ENCODE results near the gene SLC30A3. TPM values are rescaled to one million over a fixed set of nuclear protein-coding genes. Genes with fewer than 3 reads are reported as not detected.
A peak's percentile ranks its signal among the peaks of the same experiment; 100 is the strongest.

Gene SLC30A3
- total and polyA plus RNA-seq, 7 experiments from 2014 or later: 0.29 to 0.56 TPM; not detected in 5

GRCh38 chr2:27291865-27292264 is 29.0 kb upstream of the SLC30A3 start:
- Histone ChIP-seq H3K27ac (ENCODE audit: low read depth, low read length) (no peak overlapping the region), H3K4me1 (ENCODE audit: control insufficient read depth in 2 of 2, insufficient read depth in 2 of 2, low read length in 2 of 2) (no peaks in the 10 kb centered on the region), H3K4me3 (ENCODE audit: low read length) (no peak overlapping the region), H3K36me3 (ENCODE audit: control insufficient read depth in 2 of 3, insufficient read depth in 3 of 3, low read length in 3 of 3) (no peaks in the 10 kb centered on the region), H3K27me3 (ENCODE audit: control insufficient read depth in 2 of 2, insufficient read depth in 2 of 2, low read length in 2 of 2) (no peaks in the 10 kb centered on the region), H3K9me3 (ENCODE audit: control insufficient read depth in 2 of 3, low read length in 3 of 3) (no peaks in the 10 kb centered on the region)
- peaks cover 7 to 55% (median 19%) of the 10 kb centered on the region in 5 donors for H3K27me3 Mint-ChIP-seq
- ChIA-PET POLR2A (no interaction called here), CTCF (no interaction called here)
- ATAC-seq (no peak), DNase-seq (no peak)
- no peaks in the 10 kb centered on the region for H3K36me3 Mint-ChIP-seq
- peaks cover 0 to 2% (median 0%) of the 10 kb centered on the region in 7 donors for H3K4me1 Mint-ChIP-seq
- no peaks in the 10 kb centered on the region for H3K9me3 Mint-ChIP-seq
- H3K27ac Mint-ChIP-seq: no peak overlapping the region
- intact Hi-C loops (cut with micrococcal nuclease): no loop called here
- no peak overlapping the region for H3K4me3 Mint-ChIP-seq

GRCh38 chr2:27290549-27290948 is 27.7 kb upstream of the SLC30A3 start:
- intact Hi-C loops (cut with micrococcal nuclease): no loop called here
- Histone ChIP-seq H3K4me1 (ENCODE audit: control insufficient read depth in 2 of 2, insufficient read depth in 2 of 2, low read length in 2 of 2) (no peaks in the 10 kb centered on the region), H3K4me3 (ENCODE audit: low read length) (no peak overlapping the region), H3K36me3 (ENCODE audit: control insufficient read depth in 2 of 3, insufficient read depth in 3 of 3, low read length in 3 of 3) (no peaks in the 10 kb centered on the region), H3K27me3 (ENCODE audit: control insufficient read depth in 2 of 2, insufficient read depth in 2 of 2, low read length in 2 of 2) (no peaks in the 10 kb centered on the region), H3K9me3 (ENCODE audit: control insufficient read depth in 2 of 3, low read length in 3 of 3) (no peaks in the 10 kb centered on the region), H3K27ac (ENCODE audit: low read depth, low read length) (no peak overlapping the region)
- Mint-ChIP-seq H3K9me3 (no peaks in the 10 kb centered on the region), H3K4me3 (no peak overlapping the region), H3K4me1 (peaks cover 0 to 2% (median 0%) of the 10 kb centered on the region in 7 donors), H3K27ac (no peak overlapping the region), H3K36me3 (no peaks in the 10 kb centered on the region), H3K27me3 (peaks cover 5 to 62% (median 16%) of the 10 kb centered on the region in 5 donors)
- ChIA-PET CTCF (interaction anchor here (1.0 kb wide), 1 partner anchor 11 kb away, joined by 3 read pairs; no protein-coding TSS in a partner anchor), POLR2A (no interaction called here)
- DNase-seq: no peak
- ATAC-seq: no peak

- Mint-ChIP-seq H3K4me3 (no peak overlapping the region), H3K27me3 (peaks cover 5 to 76% (median 16%) of the 10 kb centered on the region in 5 donors), H3K36me3 (no peaks in the 10 kb centered on the region), H3K4me1 (peaks cover 0 to 2% (median 0%) of the 10 kb centered on the region in 7 donors), H3K9me3 (no peaks in the 10 kb centered on the region), H3K27ac (no peak overlapping the region)
- intact Hi-C loops (cut with micrococcal nuclease): no loop called here
- DNase-seq (no peak), ATAC-seq (no peak)
- Histone ChIP-seq H3K27me3 (ENCODE audit: control insufficient read depth in 2 of 2, insufficient read depth in 2 of 2, low read length in 2 of 2) (no peaks in the 10 kb centered on the region), H3K4me3 (ENCODE audit: low read length) (no peak overlapping the region), H3K4me1 (ENCODE audit: control insufficient read depth in 2 of 2, insufficient read depth in 2 of 2, low read length in 2 of 2) (no peaks in the 10 kb centered on the region), H3K36me3 (ENCODE audit: control insufficient read depth in 2 of 3, insufficient read depth in 3 of 3, low read length in 3 of 3) (no peaks in the 10 kb centered on the region), H3K9me3 (ENCODE audit: control insufficient read depth in 2 of 3, low read length in 3 of 3) (no peaks in the 10 kb centered on the region), H3K27ac (ENCODE audit: low read depth, low read length) (no peak overlapping the region)
- POLR2A ChIA-PET: no interaction called here
- CTCF ChIA-PET: interaction anchor here (1.2 to 1.7 kb wide), 2 partner anchors 9 to 29 kb away, joined by 3 to 6 read pairs; no protein-coding TSS in a partner anchor
Observed at GRCh38 chr2:27288610-27289009, 25.8 kb upstream of the SLC30A3 start.

- H3K9me3 ChIP-seq (ENCODE audit: control insufficient read depth in 2 of 3, low read length in 3 of 3): no peaks in the 10 kb centered on the region
- intact Hi-C loops (cut with micrococcal nuclease): no loop called here
- CTCF ChIA-PET: no interaction called here
- Mint-ChIP-seq H3K4me3 (no peak overlapping the region), H3K27me3 (peaks cover 12 to 59% (median 24%) of the 10 kb centered on the region in 5 donors), H3K4me1 (no peaks in the 10 kb centered on the region), H3K9me3 (no peaks in the 10 kb centered on the region), H3K36me3 (no peaks in the 10 kb centered on the region), H3K27ac (no peak overlapping the region)
- POLR2A ChIA-PET: no interaction called here
- DNase-seq (no peak), ATAC-seq (no peak)
- no peak overlapping the region for H3K4me3 ChIP-seq (ENCODE audit: low read length)
- no peak overlapping the region for H3K27ac ChIP-seq (ENCODE audit: low read depth, low read length)
- H3K36me3 ChIP-seq (ENCODE audit: control insufficient read depth in 2 of 3, insufficient read depth in 3 of 3, low read length in 3 of 3): no peaks in the 10 kb centered on the region
- H3K27me3 ChIP-seq (ENCODE audit: control insufficient read depth in 2 of 2, insufficient read depth in 2 of 2, low read length in 2 of 2): no peaks in the 10 kb centered on the region
- no peaks in the 10 kb centered on the region for H3K4me1 ChIP-seq (ENCODE audit: control insufficient read depth in 2 of 2, insufficient read depth in 2 of 2, low read length in 2 of 2)
Observed at GRCh38 chr2:27285481-27285880, 22.6 kb upstream of the SLC30A3 start.

- CTCF ChIA-PET: interaction anchor here (1.3 kb wide), 1 partner anchor 62 kb away, joined by 3 read pairs; no protein-coding TSS in a partner anchor
- Histone ChIP-seq H3K4me3 (ENCODE audit: low read length) (no peak overlapping the region), H3K27ac (ENCODE audit: low read depth, low read length) (no peak overlapping the region), H3K9me3 (ENCODE audit: control insufficient read depth in 2 of 3, low read length in 3 of 3) (no peaks in the 10 kb centered on the region), H3K36me3 (ENCODE audit: control insufficient read depth in 2 of 3, insufficient read depth in 3 of 3, low read length in 3 of 3) (no peaks in the 10 kb centered on the region), H3K27me3 (ENCODE audit: control insufficient read depth in 2 of 2, insufficient read depth in 2 of 2, low read length in 2 of 2) (no peaks in the 10 kb centered on the region), H3K4me1 (ENCODE audit: control insufficient read depth in 2 of 2, insufficient read depth in 2 of 2, low read length in 2 of 2) (no peaks in the 10 kb centered on the region)
- ATAC-seq (no peak), DNase-seq (no peak)
- POLR2A ChIA-PET: no interaction called here
- Mint-ChIP-seq H3K9me3 (no peaks in the 10 kb centered on the region), H3K36me3 (no peaks in the 10 kb centered on the region), H3K27ac (no peak overlapping the region), H3K27me3 (peaks cover 12 to 59% (median 26%) of the 10 kb centered on the region in 5 donors), H3K4me1 (peaks cover 0 to 1% (median under 1%) of the 10 kb centered on the region in 7 donors), H3K4me3 (no peak overlapping the region)
- intact Hi-C loops (cut with micrococcal nuclease): no loop called here
Observed at GRCh38 chr2:27284996-27285395, 22.1 kb upstream of the SLC30A3 start.

GRCh38 chr2:27282892-27283291 is 20.0 kb upstream of the SLC30A3 start:
- CTCF ChIA-PET: interaction anchor here (0.6 to 1.7 kb wide), 7 partner anchors 10 to 321 kb away, joined by 3 to 6 read pairs (median 4); no protein-coding TSS in a partner anchor
- Histone ChIP-seq H3K9me3 (ENCODE audit: control insufficient read depth in 2 of 3, low read length in 3 of 3) (no peaks in the 10 kb centered on the region), H3K4me3 (ENCODE audit: low read length) (no peak overlapping the region), H3K27ac (ENCODE audit: low read depth, low read length) (no peak overlapping the region), H3K4me1 (ENCODE audit: control insufficient read depth in 2 of 2, insufficient read depth in 2 of 2, low read length in 2 of 2) (no peaks in the 10 kb centered on the region), H3K27me3 (ENCODE audit: control insufficient read depth in 2 of 2, insufficient read depth in 2 of 2, low read length in 2 of 2) (no peaks in the 10 kb centered on the region), H3K36me3 (ENCODE audit: control insufficient read depth in 2 of 3, insufficient read depth in 3 of 3, low read length in 3 of 3) (no peaks in the 10 kb centered on the region)
- Mint-ChIP-seq H3K27me3 (peaks cover 12 to 47% (median 22%) of the 10 kb centered on the region in 5 donors), H3K27ac (no peak overlapping the region), H3K4me3 (peak overlapping the region in 1 of 10 donors; percentile 35), H3K36me3 (no peaks in the 10 kb centered on the region), H3K4me1 (peaks cover 0 to 5% (median 4%) of the 10 kb centered on the region in 7 donors), H3K9me3 (no peaks in the 10 kb centered on the region)
- DNase-seq: no peak
- ATAC-seq: no peak
- intact Hi-C loops (cut with micrococcal nuclease): no loop called here
- POLR2A ChIA-PET: interaction anchor here (1.1 kb wide), 1 partner anchor 19 kb away, joined by 3 read pairs; no protein-coding TSS in a partner anchor
